ENCODE measurements around the gene CATSPER4.

CATSPER4 gene

GRCh38 chr1:26239936-26240335 lies 49.5 kb downstream of the CATSPER4 start:
- H3F3A ChIP-seq (ENCODE audit: insufficient read depth, low read length) = no peaks in the 10 kb centered on the region
- H3K27me3 ChIP-seq (replicated peaks; ENCODE audit: insufficient read depth, low read length) = no peaks in the 10 kb centered on the region
- peaks cover 100% of the 10 kb centered on the region for H3K79me2 ChIP-seq (ENCODE audit: low read length)
- H3K4me3 ChIP-seq (ENCODE audit: low read length) = no peak overlapping the region
- no peak for TF ChIP-seq CTCF (IDR thresholded peaks at IDR 0.05; ENCODE audit: low read length)
- TF ChIP-seq EZH2phosphoT487 (IDR thresholded peaks at IDR 0.05; ENCODE audit: low read length) = no peak
- TF ChIP-seq EZH2 (optimal IDR thresholded peaks at IDR 0.05; ENCODE audit: low read depth, low read length) = no peak
- no peak overlapping the region for H3K9ac ChIP-seq (ENCODE audit: low read length)
- no peaks in the 10 kb centered on the region for H3K9me2 ChIP-seq (replicated peaks; ENCODE audit: insufficient read depth, low read length)
- no peak overlapping the region for H3K4me2 ChIP-seq (ENCODE audit: low read depth, low read length)
- peaks cover 21% of the 10 kb centered on the region; the same call in 1 of the 2 replicates for H3K4me1 ChIP-seq (ENCODE audit: low read length)
- no peak for DNase-seq
- no peaks in the 10 kb centered on the region for H3K9me3 ChIP-seq (replicated peaks; ENCODE audit: insufficient read depth, low read length)
- no peaks in the 10 kb centered on the region; the same call in 1 of the 2 replicates for H3K36me3 ChIP-seq (replicated peaks; ENCODE audit: insufficient read depth, low read length)
- no peak overlapping the region for H2AFZ ChIP-seq (ENCODE audit: low read length)
- no peak overlapping the region for H3K27ac ChIP-seq (ENCODE audit: low read length)
- no peaks in the 10 kb centered on the region for H4K20me1 ChIP-seq (ENCODE audit: insufficient read depth, low read length)
